ENCODE results near the gene ANKH. TPM values are rescaled to one million over a fixed set of nuclear protein-coding genes. Genes with fewer than 3 reads are reported as not detected.

ANKH gene
- total and polyA plus RNA-seq, 12 donors: 4.8 to 45.6 (median 30.9) TPM

GRCh38 chr5:14718778-14719177 is 152.8 kb downstream of the ANKH start:
- no peak overlapping the region for H3K27ac ChIP-seq
- peaks cover 0 to 17% of the 10 kb centered on the region in 2 donors for H3K36me3 ChIP-seq (replicated peaks in 1 of 2)
- no peak for TF ChIP-seq CTCF (IDR thresholded peaks at IDR 0.05)
- intact Hi-C loops (cut with DNase I): no loop called here
- DNase-seq: peak in 1 of 7 donors; percentile 36
- no peaks in the 10 kb centered on the region for H3K4me1 ChIP-seq (replicated peaks in 1 of 2)
- H3K4me3 ChIP-seq: no peak overlapping the region
- no peaks in the 10 kb centered on the region for H3K27me3 ChIP-seq
- H3K9me3 ChIP-seq (replicated peaks in 1 of 3): no peaks in the 10 kb centered on the region
- 85 to 91% (median 89%) methylated on average over 5 of the region's 5 CpGs for WGBS, 4 donors

GRCh38 chr5:14716755-14717752 is 154.5 kb downstream of the ANKH start:
- H3K4me3 ChIP-seq: no peak overlapping the region
- H3K4me1 ChIP-seq (replicated peaks in 1 of 2): no peaks in the 10 kb centered on the region
- intact Hi-C loops (cut with DNase I): no loop called here
- TF ChIP-seq CTCF (IDR thresholded peaks at IDR 0.05) (no peak), POLR2A (IDR thresholded peaks at IDR 0.05) (no peak)
- 88 to 94% (median 91%) methylated on average over 13 of the region's 13 CpGs for WGBS, 4 donors
- H3K27ac ChIP-seq: no peak overlapping the region
- DNase-seq: peak in 1 of 7 donors; percentile 45
- H3K9me3 ChIP-seq (replicated peaks in 1 of 3): no peaks in the 10 kb centered on the region
- peaks cover 0 to 28% of the 10 kb centered on the region in 2 donors for H3K36me3 ChIP-seq (replicated peaks in 1 of 2)
- H3K27me3 ChIP-seq: no peaks in the 10 kb centered on the region

- WGBS, 4 donors: 81 to 98% (median 94%) methylated on average over 3 of the region's 3 CpGs
- H3K4me3 ChIP-seq: no peak overlapping the region
These were observed 156.1 kb downstream of the ANKH start for GRCh38 chr5:14715481-14715880.

More at GRCh38 chr5:14715481-14715880, 156.1 kb downstream of the ANKH start:
- Histone ChIP-seq H3K27me3 (no peaks in the 10 kb centered on the region), H3K27ac (no peak overlapping the region), H3K4me1 (replicated peaks in 1 of 2) (no peaks in the 10 kb centered on the region), H3K9me3 (replicated peaks in 1 of 3) (no peaks in the 10 kb centered on the region), H3K36me3 (replicated peaks in 1 of 2) (peaks cover 0 to 42% of the 10 kb centered on the region in 2 donors)
- TF ChIP-seq CTCF (IDR thresholded peaks at IDR 0.05) (no peak), POLR2A (IDR thresholded peaks at IDR 0.05) (no peak)
- DNase-seq: no peak
- intact Hi-C loops (cut with DNase I): no loop called here
